NCI-H524 (cell line): ENCODE data around the gene CELSR1.
A peak's percentile ranks its signal among the peaks of the same experiment; 100 is the strongest.
"Not testable (repeated sequence)": the region's sequence is repeated elsewhere in the genome, so short reads cannot be mapped to it uniquely, and the experiment has no call there.

Experiments
- DNase-seq, 2 experiments: peaks; one replicate each; lab custom pipeline; 2025; lab: John Stamatoyannopoulos, UW

Gene CELSR1

GRCh38 chr22:46512683-46513082 lies 24.7 kb downstream of the CELSR1 start:
- no peak for DNase-seq

- DNase-seq = no peak
Observed at GRCh38 chr22:46512039-46512370, 25.4 kb downstream of the CELSR1 start.

GRCh38 chr22:46511151-46512038 lies 26.0 kb downstream of the CELSR1 start:
- DNase-seq = no peak

DNA sequence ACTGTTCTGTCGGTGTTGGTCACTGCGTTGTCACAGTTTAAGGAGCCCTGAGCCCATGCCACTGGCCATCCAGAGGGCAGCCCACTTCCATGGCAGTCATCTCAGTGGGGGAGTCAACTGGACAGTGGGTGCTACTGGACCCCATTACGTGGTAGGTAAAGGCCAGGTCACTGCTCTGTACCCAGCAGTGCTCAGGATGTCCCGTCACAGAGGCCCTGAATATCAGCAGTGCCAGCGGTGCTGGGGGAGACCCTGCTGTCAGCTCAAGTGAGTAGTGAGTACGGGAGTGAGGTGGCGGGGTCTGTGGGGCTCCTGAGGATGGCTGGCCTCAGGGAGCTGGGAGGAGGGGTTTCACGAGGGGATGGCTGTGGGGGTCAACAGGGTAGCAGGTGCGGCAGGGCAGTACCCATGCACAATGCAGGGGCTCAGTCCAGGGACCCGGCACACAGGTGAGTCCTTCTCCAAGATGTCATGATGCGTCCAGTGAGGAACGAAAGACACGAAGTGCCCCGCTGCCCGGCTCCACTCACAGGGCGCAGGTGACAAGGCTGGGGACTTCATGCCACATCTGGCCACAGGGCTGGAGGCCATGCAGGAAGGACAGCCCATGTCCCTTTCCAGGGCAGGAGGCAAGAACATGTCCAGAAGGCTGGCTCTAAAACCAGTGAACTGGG lies 27.9 kb downstream of the CELSR1 start:
- DNase-seq = no peak

GRCh38 chr22:46508491-46508999 lies 28.9 kb downstream of the CELSR1 start:
- DNase-seq = no peak

DNA sequence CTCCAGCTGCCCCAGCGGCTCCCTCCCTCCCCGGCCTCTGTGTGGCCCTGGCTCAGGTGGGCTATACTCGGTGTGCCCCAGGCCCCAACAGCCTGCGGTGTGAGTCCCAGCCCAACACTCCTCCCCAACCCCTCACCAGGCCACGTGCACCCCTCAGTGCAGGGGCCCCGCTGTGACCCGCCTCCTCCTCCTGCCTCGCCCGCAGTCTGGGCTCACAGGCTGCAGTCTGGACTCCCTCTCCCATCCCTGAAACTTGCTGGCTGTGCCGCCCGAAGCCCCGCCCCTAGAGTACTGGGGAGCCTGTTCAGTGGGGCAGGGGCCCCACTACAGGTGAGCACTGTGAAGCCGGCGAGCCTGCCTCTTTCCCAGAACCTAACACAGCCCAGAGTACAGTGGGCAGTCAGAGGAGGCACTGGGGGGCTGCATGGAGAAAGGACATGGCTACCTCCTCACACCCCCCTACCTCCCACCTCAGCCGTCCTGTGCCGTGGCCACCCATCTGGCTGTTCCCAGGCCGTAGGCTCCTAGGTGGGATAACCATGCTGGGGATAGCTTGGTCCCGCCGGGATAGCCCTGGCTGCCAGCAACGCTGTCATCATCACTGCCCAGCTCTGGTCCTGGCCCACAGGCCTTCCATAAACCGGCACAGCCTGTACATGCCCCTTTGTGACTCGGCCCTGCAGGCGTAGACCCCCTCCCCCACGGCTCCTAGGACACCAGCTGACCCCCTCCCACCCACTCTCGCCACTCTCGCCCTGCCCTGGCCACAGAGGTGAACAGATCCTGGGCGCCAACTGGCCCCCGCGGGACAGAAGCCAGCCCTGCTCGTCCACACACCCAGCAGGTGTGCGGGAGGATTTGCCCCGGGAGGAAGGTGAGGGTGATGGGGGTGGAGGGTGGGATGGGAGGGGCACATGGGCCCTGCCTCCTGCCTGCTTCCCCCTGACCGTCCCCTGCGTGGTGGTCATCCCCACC lies 29.7 kb downstream of the CELSR1 start:
- no peak for DNase-seq

DNA sequence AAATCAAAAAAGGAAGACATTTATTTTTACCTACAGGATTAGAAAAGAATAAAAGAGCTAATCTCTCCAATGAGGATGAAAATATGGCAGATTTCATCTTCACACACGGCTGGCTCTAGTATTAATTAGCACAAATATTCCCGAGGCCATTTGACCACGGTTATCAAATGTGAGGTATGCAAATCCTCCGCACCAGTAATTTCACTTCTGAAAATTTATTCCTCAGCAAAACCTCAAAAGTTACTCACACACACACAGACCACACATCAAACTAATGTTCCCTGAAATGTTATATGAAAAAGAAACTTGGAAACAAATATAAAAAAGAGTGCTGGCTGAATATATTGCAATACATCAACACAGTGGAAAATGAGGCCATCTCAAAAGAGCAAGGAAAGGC lies 32.8 kb downstream of the CELSR1 start:
- DNase-seq = no peak

DNA sequence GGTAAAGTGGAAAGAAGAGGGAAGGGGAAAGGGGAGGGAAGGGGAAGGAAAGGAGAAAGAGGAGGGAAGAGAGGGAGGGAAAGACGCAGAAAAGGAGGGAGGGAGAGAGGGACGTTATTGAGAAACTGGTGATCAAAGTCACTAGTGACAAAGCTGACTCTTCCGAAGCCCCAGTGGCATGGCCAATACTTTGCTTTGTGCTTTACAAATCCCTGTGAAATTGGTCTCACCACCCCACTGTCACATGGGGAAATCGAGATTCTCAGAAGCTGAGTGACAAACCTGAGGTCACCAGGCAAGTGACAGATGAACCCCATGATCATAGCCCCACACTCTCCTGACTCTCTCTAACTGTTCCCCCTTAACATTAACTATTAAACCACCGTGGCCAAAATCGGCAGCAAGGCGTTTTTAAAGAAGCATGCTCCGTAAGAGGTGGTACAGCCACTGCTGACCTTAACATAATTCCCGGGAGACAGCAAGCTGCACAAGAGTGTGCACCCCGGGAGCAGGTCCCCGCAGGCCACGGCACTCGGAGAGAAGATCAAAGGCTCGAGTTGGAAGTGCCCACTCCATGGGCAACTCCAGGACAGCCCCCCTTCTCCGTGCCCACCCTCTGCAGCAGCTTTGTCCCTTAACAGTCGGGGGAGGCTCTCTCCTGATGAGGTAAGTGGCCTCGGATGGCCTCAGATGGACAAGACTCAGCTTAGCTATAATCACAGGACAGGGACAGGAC lies 34.8 kb downstream of the CELSR1 start:
- no peak for DNase-seq

DNA sequence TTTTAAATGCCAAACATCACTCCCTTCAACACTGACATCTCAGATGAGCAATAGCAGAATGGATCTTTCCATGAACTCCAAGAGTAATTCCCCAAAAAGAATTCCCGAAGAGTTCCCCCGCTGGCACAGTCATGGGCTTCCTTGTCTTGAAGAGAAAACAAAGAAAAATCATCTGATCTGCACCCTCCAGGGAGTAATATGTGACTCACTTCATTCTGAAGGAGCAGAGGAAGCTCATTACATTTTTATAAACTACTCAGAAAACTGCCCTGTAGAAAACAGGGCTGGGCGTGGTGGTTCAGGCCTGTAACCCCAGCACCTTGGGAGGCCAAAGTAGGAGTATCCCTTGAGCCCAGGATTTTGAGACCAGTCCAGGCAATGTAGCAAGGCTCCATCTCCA lies 35.7 kb downstream of the CELSR1 start:
- DNase-seq = no peak

GRCh38 chr22:46501265-46501664 lies 36.2 kb downstream of the CELSR1 start:
- DNase-seq = not testable (repeated sequence)

GRCh38 chr22:46500201-46500600 lies 37.2 kb downstream of the CELSR1 start:
- peak; percentile 73 to 74 for DNase-seq

DNA sequence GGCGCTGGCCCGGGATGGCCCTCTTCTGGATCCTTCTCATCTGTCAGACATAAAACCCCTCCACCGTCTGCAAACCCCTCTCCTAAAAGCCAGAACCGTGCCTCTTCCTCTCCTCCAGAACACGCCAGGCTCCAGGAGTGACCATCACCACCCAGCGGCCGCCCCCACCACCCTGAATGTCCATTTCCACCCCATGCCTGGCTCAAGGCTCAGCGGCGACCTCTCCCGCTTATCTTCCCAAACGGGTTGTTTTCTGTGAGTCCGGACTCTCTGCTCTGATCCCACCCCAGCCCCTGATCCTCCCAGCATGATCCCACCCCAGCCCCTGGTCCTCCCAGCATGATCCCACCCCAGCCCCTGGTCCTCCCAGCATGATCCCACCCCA lies 37.6 kb downstream of the CELSR1 start:
- no peak for DNase-seq

DNA sequence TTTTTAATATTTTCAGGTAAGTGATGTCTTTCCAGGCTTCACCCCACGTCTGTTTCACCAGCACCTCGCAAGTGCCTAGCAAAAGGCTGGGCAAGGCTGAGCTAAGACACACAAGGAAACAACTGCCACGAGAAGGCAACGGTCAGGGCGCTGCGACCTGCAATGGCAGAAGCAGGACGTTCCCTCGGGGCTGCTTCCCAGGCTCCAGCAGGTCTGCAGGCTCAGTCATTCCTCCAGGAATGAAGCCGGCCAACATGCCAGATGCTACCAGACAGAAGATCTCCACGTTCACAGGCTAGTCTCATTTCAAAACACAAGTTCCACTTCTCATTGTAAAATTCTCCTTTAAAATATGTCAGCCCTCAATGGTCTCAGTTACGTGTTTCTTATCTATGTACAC lies 45.5 kb downstream of the CELSR1 start:
- no peak for DNase-seq

- DNase-seq = no peak
Observed at GRCh38 chr22:46490538-46490937, 46.9 kb downstream of the CELSR1 start.

DNA sequence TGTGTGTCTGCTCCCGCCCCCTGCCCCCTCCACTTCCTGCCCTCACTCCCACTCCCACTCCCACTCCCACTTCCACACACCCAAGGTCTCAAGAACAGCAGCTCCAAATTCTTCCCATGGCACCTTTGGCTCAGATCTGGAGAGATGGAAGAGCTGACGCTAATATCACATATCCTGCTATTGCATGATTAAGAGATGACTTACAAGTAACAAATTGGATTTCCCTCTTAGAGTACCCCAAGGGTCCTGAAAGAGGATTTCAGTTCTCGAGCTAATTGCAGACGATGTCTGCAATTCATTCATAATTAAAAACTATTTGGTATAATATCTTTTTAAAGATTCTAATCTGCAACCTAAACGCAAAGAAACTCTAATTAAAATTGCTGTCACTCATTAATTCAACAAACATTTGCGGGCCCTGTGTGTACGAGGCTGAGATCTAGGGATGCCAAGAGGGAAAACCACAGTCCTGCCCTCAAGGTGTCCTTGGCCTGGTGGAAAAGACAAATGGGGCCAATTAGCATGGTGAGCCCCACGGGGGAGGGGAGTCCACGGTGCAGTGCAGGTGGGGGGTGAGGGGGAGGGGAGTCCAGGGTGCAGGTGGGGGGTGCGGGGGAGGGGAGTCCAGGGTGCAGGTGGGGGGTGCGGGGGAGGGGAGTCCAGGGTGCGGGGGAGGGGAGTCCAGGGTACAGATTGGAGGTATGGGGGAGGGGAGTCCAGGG lies 50.3 kb downstream of the CELSR1 start:
- no peak for DNase-seq

DNA sequence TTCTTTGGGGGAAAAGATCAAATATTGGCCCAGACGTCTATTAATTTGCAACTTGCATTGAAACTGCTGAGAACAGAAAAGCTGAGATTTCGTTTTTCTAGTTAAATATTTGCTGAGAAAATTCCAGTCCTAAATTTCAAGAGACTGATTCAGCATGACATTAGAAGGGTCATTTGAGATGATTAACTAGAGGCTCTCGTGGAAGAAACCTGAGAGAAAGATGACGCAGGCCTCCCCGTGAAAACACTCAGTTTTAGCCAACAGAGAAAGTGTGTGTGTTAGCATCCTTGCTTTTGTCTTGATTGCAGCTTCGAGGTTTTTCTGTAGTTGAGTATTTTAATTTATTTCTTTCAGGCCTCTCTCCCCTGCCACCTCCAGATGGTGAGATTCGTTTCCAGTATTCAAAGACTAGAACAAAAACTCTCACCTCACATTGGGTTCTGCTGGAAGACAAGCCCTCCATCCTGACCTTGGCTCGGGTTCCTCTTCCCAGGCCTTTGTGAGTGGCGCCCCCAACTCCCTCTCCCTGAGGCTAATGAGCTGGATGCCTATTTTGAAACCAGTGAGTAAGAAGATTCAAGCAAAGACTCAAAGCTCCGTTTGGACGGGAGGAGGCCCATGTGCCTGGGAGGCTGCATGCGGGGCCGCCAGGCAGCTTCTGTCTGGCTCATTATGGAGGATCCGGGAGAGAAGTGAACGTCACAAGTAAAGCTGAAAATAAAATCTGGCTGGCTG lies 52.4 kb downstream of the CELSR1 start:
- no peak for DNase-seq

GRCh38 chr22:46484156-46484860 lies 53.1 kb downstream of the CELSR1 start:
- no peak for DNase-seq

- no peak for DNase-seq
Observed at GRCh38 chr22:46483353-46483752, 54.1 kb downstream of the CELSR1 start.

GRCh38 chr22:46482056-46482675 lies 55.3 kb downstream of the CELSR1 start:
- DNase-seq = no peak
